Measurements from ENCODE around the gene CEP20. TPM values are rescaled to one million over a fixed set of nuclear protein-coding genes. Genes with fewer than 3 reads are reported as not detected.
"Not testable (repeated sequence)": the region's sequence is repeated elsewhere in the genome, so short reads cannot be mapped to it uniquely, and the experiment has no call there.

The CEP20 gene
- total RNA-seq, 2 donors from 2014 or later: 18.9 to 22.6 TPM

GRCh38 chr16:15870011-15870410 is 18.4 kb downstream of the CEP20 start:
- ATAC-seq: no peak
- no peak for DNase-seq
- intact Hi-C loops (cut with DNase I, micrococcal nuclease): no loop called here

GRCh38 chr16:15866451-15866850 is 22.0 kb downstream of the CEP20 start:
- no peak for ATAC-seq
- DNase-seq: no peak
- intact Hi-C loops (cut with DNase I, micrococcal nuclease): loop anchor here in 1 of 2 donors (5.0 kb wide), 1 partner anchor 181 kb away; no protein-coding TSS in a partner anchor

- ATAC-seq (no peak), DNase-seq (no peak)
- intact Hi-C loops (cut with DNase I, micrococcal nuclease): loop anchor here in 1 of 2 donors (5.0 kb wide), 1 partner anchor 182 kb away; no protein-coding TSS in a partner anchor
Observed at GRCh38 chr16:15865742-15866141, 22.7 kb downstream of the CEP20 start.

- no peak for ATAC-seq
- intact Hi-C loops (cut with DNase I, micrococcal nuclease): loop anchor here in 1 of 2 donors (5.0 kb wide), 1 partner anchor 182 kb away; no protein-coding TSS in a partner anchor
- DNase-seq: no peak
Observed at GRCh38 chr16:15864939-15865338, 23.5 kb downstream of the CEP20 start.

- DNase-seq: no peak
- intact Hi-C loops (cut with DNase I, micrococcal nuclease): no loop called here
Observed at GRCh38 chr16:15861996-15862395, 26.4 kb downstream of the CEP20 start.

GRCh38 chr16:15858921-15859668 is 29.3 kb downstream of the CEP20 start:
- ATAC-seq: no peak
- intact Hi-C loops (cut with DNase I, micrococcal nuclease): loop anchor here in 1 of 2 donors (10.0 kb wide), 1 partner anchor 206 kb away; no protein-coding TSS in a partner anchor
- no peak for DNase-seq

More at GRCh38 chr16:15861996-15862395, 26.4 kb downstream of the CEP20 start:
- no peak for ATAC-seq

GRCh38 chr16:15857724-15858560 is 30.5 kb downstream of the CEP20 start:
- intact Hi-C loops (cut with DNase I, micrococcal nuclease): loop anchor here in 1 of 2 donors (10.0 kb wide), 1 partner anchor 207 kb away; no protein-coding TSS in a partner anchor
- DNase-seq (peak; percentile 44 to 71), ATAC-seq (peak; percentile 24)

GRCh38 chr16:15856901-15857698 is 31.3 kb downstream of the CEP20 start, which contains the start of gene MYH11:
Gene MYH11, minus strand, starts transcription at chr16:15857028. Its CDS starts 18,776 bp downstream, at chr16:15838252.
- ATAC-seq (peak; percentile 21), DNase-seq (peak; percentile 24 to 52)
- intact Hi-C loops (cut with DNase I, micrococcal nuclease): loop anchor here in 1 of 2 donors (10.0 kb wide), 1 partner anchor 208 kb away; no protein-coding TSS in a partner anchor

GRCh38 chr16:15856182-15856581 is 32.2 kb downstream of the CEP20 start:
- no peak for DNase-seq
- intact Hi-C loops (cut with DNase I, micrococcal nuclease): loop anchor here in 1 of 2 donors (10.0 kb wide), 1 partner anchor 209 kb away; no protein-coding TSS in a partner anchor
- ATAC-seq: no peak

- intact Hi-C loops (cut with DNase I, micrococcal nuclease): loop anchor here in 1 of 2 donors (10.0 kb wide), 1 partner anchor 209 kb away; no protein-coding TSS in a partner anchor
- DNase-seq (no peak), ATAC-seq (no peak)
Observed at GRCh38 chr16:15855704-15856003, 32.7 kb downstream of the CEP20 start.

- intact Hi-C loops (cut with DNase I, micrococcal nuclease): loop anchor here in 1 of 2 donors (10.0 kb wide), 1 partner anchor 210 kb away; no protein-coding TSS in a partner anchor
- DNase-seq: peak in 1 of 2 donors; percentile 42
Observed at GRCh38 chr16:15854906-15855703, 33.3 kb downstream of the CEP20 start.

GRCh38 chr16:15854061-15854460 is 34.3 kb downstream of the CEP20 start:
- ATAC-seq (no peak), DNase-seq (no peak)
- intact Hi-C loops (cut with DNase I, micrococcal nuclease): loop anchor here in 1 of 2 donors (10.0 kb wide), 1 partner anchor 211 kb away; no protein-coding TSS in a partner anchor

More at GRCh38 chr16:15854906-15855703, 33.3 kb downstream of the CEP20 start:
- no peak for ATAC-seq

GRCh38 chr16:15853021-15853420 is 35.4 kb downstream of the CEP20 start:
- DNase-seq: no peak
- ATAC-seq: no peak
- intact Hi-C loops (cut with DNase I, micrococcal nuclease): loop anchor here in 1 of 2 donors (10.0 kb wide), 1 partner anchor 212 kb away; no protein-coding TSS in a partner anchor

- ATAC-seq, DNase-seq: not testable (repeated sequence)
- intact Hi-C loops (cut with DNase I, micrococcal nuclease): loop anchor here in 1 of 2 donors (10.0 kb wide), 1 partner anchor 214 kb away; no protein-coding TSS in a partner anchor
Observed at GRCh38 chr16:15850555-15850954, 37.8 kb downstream of the CEP20 start.

- no peak for ATAC-seq
- intact Hi-C loops (cut with DNase I, micrococcal nuclease): no loop called here
- DNase-seq: no peak
Observed at GRCh38 chr16:15849209-15849981, 39.0 kb downstream of the CEP20 start.

- intact Hi-C loops (cut with DNase I, micrococcal nuclease): no loop called here
- no peak for ATAC-seq
- no peak for DNase-seq
Observed at GRCh38 chr16:15847611-15848175, 40.7 kb downstream of the CEP20 start.

Data from left colon (tissue), 2 donors.